GM18858 (cell line): ENCODE results near the gene KCNE1.
"Not testable (repeated sequence)": the region's sequence is repeated elsewhere in the genome, so short reads cannot be mapped to it uniquely, and the experiment has no call there.

Experiments used
- ATAC-seq: cut with Tn5 transposase; IDR thresholded peaks from one replicate; pipeline ENCODE4 v1.9.1; 2021; ENCODE audit not compliant: unreplicated experiment

Gene KCNE1

GRCh38 chr21:34428441-34428840 lies 83.6 kb downstream of the KCNE1 start:
- not testable (repeated sequence) for ATAC-seq

- not testable (repeated sequence) for ATAC-seq
Measured at GRCh38 chr21:34427339-34427738, 84.7 kb downstream of the KCNE1 start.

GRCh38 chr21:34423805-34424204 lies 88.2 kb downstream of the KCNE1 start, which contains the start of gene SMIM34:
Gene SMIM34, minus strand, starts transcription at chr21:34423951. Its CDS starts 112 bp downstream, at chr21:34423839.
- not testable (repeated sequence) for ATAC-seq

GRCh38 chr21:34417448-34418077 lies 94.4 kb downstream of the KCNE1 start:
- not testable (repeated sequence) for ATAC-seq

GRCh38 chr21:34407294-34407693 lies 104.7 kb downstream of the KCNE1 start:
- not testable (repeated sequence) for ATAC-seq

GRCh38 chr21:34406676-34407075 lies 105.3 kb downstream of the KCNE1 start:
- ATAC-seq: not testable (repeated sequence)

- not testable (repeated sequence) for ATAC-seq
Measured at GRCh38 chr21:34406102-34406501, 105.9 kb downstream of the KCNE1 start.

- not testable (repeated sequence) for ATAC-seq
Measured at GRCh38 chr21:34405686-34406085, 106.3 kb downstream of the KCNE1 start.

GRCh38 chr21:34404742-34405141 lies 107.3 kb downstream of the KCNE1 start:
- ATAC-seq: not testable (repeated sequence)

GRCh38 chr21:34400522-34400921 lies 111.5 kb downstream of the KCNE1 start:
- ATAC-seq: not testable (repeated sequence)
